Testis (tissue), 2 donors: Measurements from ENCODE around the gene DCLK1.

Experiments
- POLR2A ChIP-seq: fragments of 450-650 bp; IDR thresholded peaks from one replicate; pipeline ENCODE4 v1.6.1; 2017; ENCODE audit warnings: antibody characterized with exemption, mild to moderate bottlenecking, moderate library complexity
- TF ChIP-seq, protein P1 (sequence below), 3 experiments: fragments of 450-650 bp in 2 of 3; fragments of 200-600 bp in 1 of 3; sonication (generic) in 1 of 3; IDR thresholded peaks; one replicate each; pipeline ENCODE4 v1.5.1; 2016 to 2019; ENCODE audit warnings: antibody characterized with exemption in 3 of 3, mild to moderate bottlenecking in 2 of 3, moderate library complexity in 1 of 3

GRCh38 chr13:36115306-36115705 lies 15.9 kb downstream of the DCLK1 start:
- TF ChIP-seq, protein P1, sequence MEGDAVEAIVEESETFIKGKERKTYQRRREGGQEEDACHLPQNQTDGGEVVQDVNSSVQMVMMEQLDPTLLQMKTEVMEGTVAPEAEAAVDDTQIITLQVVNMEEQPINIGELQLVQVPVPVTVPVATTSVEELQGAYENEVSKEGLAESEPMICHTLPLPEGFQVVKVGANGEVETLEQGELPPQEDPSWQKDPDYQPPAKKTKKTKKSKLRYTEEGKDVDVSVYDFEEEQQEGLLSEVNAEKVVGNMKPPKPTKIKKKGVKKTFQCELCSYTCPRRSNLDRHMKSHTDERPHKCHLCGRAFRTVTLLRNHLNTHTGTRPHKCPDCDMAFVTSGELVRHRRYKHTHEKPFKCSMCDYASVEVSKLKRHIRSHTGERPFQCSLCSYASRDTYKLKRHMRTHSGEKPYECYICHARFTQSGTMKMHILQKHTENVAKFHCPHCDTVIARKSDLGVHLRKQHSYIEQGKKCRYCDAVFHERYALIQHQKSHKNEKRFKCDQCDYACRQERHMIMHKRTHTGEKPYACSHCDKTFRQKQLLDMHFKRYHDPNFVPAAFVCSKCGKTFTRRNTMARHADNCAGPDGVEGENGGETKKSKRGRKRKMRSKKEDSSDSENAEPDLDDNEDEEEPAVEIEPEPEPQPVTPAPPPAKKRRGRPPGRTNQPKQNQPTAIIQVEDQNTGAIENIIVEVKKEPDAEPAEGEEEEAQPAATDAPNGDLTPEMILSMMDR (IDR thresholded peaks at IDR 0.05): no peak
- no peak for TF ChIP-seq POLR2A
